Measurements from ENCODE around the gene ARV1.
A peak's percentile ranks its signal among the peaks of the same experiment; 100 is the strongest.
"Not testable (repeated sequence)": the region's sequence is repeated elsewhere in the genome, so short reads cannot be mapped to it uniquely, and the experiment has no call there.

ARV1 gene

GRCh38 chr1:231037585-231038517 lies 59.0 kb downstream of the ARV1 start:
- no peak overlapping the region for H3K27ac Mint-ChIP-seq

DNA sequence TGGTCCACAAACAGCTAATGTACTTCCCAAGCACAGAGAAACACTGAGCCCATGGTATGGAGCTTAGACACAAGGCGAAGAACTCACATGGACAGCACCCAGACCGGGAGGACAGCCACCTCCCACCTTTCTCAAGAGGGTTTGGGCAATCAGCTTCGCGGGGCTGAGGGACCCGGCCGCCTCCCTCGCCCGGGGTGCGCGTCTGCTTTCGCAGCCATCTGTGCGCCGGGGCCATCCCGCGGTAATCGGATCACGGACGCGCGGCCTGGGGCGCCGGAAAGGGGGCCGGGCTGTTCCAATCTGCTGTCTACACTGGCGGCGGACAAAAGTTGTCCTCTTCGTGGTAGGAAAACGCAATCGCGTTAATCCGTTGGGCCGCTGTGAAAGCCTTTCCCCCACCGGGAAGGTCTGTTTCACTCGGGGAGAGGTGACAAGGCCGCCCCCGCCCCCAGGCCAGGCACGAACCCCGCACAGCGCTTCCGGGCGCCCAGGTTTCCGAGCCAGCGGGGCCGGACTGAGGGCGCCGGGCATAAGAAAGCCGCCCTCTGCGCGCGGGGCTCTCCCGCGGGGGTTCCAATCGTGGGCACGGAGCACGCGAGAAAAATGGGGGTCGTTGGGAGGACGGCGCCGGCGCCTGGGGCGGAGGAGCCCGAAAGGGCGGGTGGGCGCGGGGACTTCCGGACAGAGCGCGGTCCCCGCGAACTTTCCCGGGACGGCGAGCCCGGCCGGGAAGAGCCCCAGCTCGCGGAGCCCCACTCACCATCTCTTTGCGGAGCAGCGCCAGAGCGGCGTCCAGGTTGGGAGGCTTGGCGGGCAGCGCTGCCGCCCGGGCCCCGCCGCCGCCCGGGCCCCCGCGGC lies 60.5 kb downstream of the ARV1 start:
- Mint-ChIP-seq H3K9me3 (no peaks in the 10 kb centered on the region), H3K36me3 (ENCODE audit: low read depth) (peaks cover 18% of the 10 kb centered on the region), H3K4me1 (ENCODE audit: low read depth) (peaks cover 37% of the 10 kb centered on the region), H3K27me3 (no peaks in the 10 kb centered on the region), H3K4me3 (peak overlapping the region; percentile 83), H3K27ac (peak overlapping the region; percentile 71)
- peak; percentile 66 for DNase-seq

More at GRCh38 chr1:231037585-231038517, 59.0 kb downstream of the ARV1 start:
- peaks cover 41% of the 10 kb centered on the region for H3K4me1 Mint-ChIP-seq (ENCODE audit: low read depth)
- H3K4me3 Mint-ChIP-seq = peak overlapping the region; percentile 83
- no peaks in the 10 kb centered on the region for H3K27me3 Mint-ChIP-seq
- H3K36me3 Mint-ChIP-seq (ENCODE audit: low read depth) = peaks cover 27% of the 10 kb centered on the region
- no peak for DNase-seq
- H3K9me3 Mint-ChIP-seq = no peaks in the 10 kb centered on the region

- Mint-ChIP-seq H3K36me3 (ENCODE audit: low read depth) (peaks cover 18% of the 10 kb centered on the region), H3K4me1 (ENCODE audit: low read depth) (peaks cover 40% of the 10 kb centered on the region), H3K27me3 (no peaks in the 10 kb centered on the region), H3K27ac (peak within 1 kb of the TSS; percentile 71), H3K9me3 (peaks cover 3% of the 10 kb centered on the region), H3K4me3 (peak within 1 kb of the TSS; percentile 83)
- peak; percentile 87 for DNase-seq
These were observed 61.3 kb downstream of the ARV1 start, which contains the start of gene FAM89A for GRCh38 chr1:231040019-231040799. FAM89A (minus strand) TSS chr1:231040254; CDS start chr1:231040211, 43 bp downstream.

DNA sequence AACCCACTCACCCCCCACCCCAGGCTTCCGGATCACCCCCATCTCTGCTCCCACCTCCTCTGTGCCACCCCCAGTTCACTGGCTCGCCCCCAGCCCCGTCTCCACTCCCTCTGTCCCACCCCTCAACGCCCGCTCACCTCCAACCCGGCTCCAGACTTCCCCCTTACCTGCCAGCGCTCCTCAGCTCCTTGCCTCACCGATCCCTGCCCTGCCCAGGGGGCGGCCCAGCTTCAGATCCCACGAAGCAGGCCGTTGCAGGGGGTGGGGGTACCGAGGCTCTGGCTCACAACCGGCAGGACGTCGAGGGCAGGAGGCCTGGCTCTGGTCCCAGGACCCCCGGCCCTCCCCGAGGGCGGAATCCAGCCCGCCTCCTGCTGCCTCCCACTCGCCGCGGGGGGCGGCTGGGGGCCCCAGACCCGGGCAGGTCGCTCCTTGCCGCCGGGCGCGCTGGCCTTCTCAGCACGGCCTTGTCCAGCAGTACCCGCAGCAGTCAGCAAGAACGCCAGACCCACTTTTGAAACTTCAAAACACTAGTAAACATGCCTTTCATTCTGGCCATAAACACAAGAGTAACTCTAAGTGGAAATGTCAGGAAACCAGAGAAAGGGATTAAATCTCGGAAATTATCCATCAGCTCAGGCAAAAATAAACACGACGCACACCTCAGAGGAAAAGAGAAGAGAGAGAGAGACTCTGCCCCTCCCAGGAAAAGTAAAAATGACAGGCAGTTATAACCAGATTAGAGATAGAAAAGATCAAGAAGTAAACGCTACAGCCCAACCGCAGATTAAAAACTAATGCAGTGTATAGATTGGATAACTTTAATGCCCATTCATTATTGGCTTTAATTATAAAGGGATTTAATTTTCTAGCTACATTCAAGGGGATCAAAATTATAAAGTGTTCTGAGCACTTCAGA lies 62.2 kb downstream of the ARV1 start:
- peak; percentile 35 for DNase-seq
- H3K4me3 Mint-ChIP-seq = peak overlapping the region; percentile 68
- no peaks in the 10 kb centered on the region for H3K27me3 Mint-ChIP-seq
- no peak overlapping the region for H3K27ac Mint-ChIP-seq
- peaks cover 39% of the 10 kb centered on the region for H3K4me1 Mint-ChIP-seq (ENCODE audit: low read depth)
- H3K9me3 Mint-ChIP-seq = peaks cover 3% of the 10 kb centered on the region
- H3K36me3 Mint-ChIP-seq (ENCODE audit: low read depth) = peaks cover 15% of the 10 kb centered on the region

DNA sequence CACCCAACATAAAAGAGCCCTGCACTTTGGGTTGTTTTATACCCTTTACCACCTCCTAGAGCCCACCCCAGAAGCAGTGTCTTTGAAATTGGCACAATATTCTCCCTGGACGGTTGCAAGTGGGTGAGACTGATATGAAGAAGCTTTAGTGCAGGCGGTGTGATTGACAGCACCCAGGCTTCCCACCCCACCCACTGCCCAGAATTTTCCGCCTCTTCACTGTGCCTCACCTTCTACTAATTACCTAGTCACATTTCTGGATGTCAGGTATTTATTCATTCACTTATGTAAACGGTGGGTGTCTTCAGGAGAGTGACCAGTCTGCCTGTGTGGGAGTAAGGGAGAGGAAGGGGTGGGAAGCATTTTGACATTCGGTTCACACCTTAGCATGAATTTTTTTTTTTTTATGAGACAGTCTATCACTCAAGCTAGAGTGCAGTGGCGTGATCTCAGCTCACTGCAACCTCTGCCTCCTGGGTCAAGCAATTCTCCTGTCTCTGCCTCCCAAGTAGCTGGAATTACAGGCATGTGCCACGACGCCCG lies 62.9 kb downstream of the ARV1 start:
- no peak overlapping the region for H3K27ac Mint-ChIP-seq
- H3K27me3 Mint-ChIP-seq = no peaks in the 10 kb centered on the region
- H3K9me3 Mint-ChIP-seq = peaks cover 3% of the 10 kb centered on the region
- H3K4me3 Mint-ChIP-seq = peak overlapping the region; percentile 41
- H3K4me1 Mint-ChIP-seq (ENCODE audit: low read depth) = peaks cover 32% of the 10 kb centered on the region
- no peak for DNase-seq
- peaks cover 11% of the 10 kb centered on the region for H3K36me3 Mint-ChIP-seq (ENCODE audit: low read depth)

GRCh38 chr1:231044588-231044987 lies 65.7 kb downstream of the ARV1 start:
- Mint-ChIP-seq H3K27me3 (peaks cover 1% of the 10 kb centered on the region), H3K36me3 (ENCODE audit: low read depth) (no peaks in the 10 kb centered on the region), H3K27ac (no peak overlapping the region), H3K4me1 (ENCODE audit: low read depth) (peaks cover 11% of the 10 kb centered on the region), H3K4me3 (no peak overlapping the region), H3K9me3 (peaks cover 3% of the 10 kb centered on the region)
- DNase-seq = no peak

DNA sequence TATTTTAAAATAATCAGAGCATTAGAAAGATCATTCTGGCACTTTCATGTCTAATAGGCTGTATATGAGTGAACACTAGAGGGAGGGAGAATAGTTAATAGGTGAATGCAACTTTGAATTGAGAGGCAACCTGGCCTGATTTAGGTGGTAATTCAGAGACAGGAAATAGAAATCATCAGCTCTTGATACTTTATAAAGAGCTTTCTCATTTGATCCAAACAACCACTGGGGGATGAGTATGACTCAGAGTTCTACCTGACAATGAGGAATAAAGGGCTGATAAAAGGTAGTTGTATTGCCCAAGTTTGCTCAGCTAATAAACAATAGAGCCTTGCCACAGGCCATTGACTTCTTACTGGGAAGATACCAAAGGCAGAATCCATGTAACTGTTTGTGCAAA lies 66.4 kb downstream of the ARV1 start:
- Mint-ChIP-seq H3K36me3 (ENCODE audit: low read depth) (no peaks in the 10 kb centered on the region), H3K4me1 (ENCODE audit: low read depth) (peaks cover 11% of the 10 kb centered on the region), H3K27ac (no peak overlapping the region), H3K9me3 (peaks cover 3% of the 10 kb centered on the region), H3K4me3 (no peak overlapping the region), H3K27me3 (peaks cover 2% of the 10 kb centered on the region)
- no peak for DNase-seq

DNA sequence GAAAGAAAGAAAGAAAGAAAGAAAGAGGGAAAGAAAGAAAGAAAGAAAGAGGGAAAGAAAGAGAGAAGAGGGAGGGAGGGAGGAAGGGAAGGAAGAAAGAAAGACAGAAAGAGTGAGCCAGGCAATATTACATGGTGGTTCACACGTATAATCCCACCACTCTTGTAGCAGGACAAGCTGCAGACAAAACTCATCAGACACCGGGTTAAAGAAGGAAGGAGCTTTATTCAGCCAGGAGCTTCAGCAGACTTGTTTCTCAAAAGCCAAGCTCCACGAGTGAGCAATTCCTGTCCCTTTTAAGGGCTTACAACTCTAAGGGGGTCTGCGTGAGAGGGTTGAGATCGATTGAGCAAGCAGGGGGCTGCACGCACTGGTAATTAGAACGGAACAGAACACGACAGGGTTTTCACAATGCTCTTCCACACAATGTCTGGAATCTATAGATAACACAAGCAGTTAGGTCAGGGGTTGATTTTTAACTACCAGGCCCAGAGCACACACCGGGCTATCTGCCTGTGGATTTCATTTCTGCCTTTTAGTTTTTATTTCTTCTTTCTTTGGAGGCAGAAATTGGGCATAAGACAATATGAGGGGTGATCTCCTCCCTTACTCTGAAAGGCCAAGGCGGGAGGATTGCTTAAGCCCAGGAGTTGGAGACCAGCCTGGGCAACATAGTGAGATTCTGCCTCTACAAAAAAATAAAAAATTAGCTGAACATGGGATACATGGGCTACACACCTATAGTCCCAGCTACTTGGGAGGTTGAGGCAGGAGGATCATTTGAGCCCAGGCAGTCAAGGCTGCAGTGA lies 67.2 kb downstream of the ARV1 start:
- H3K27me3 Mint-ChIP-seq; H3K36me3 Mint-ChIP-seq (ENCODE audit: low read depth); H3K4me3 Mint-ChIP-seq; H3K9me3 Mint-ChIP-seq; DNase-seq; H3K27ac Mint-ChIP-seq: not testable (repeated sequence)
- peaks cover 11% of the 10 kb centered on the region for H3K4me1 Mint-ChIP-seq (ENCODE audit: low read depth)

GRCh38 chr1:231046730-231047395 lies 68.0 kb downstream of the ARV1 start:
- Mint-ChIP-seq H3K27me3 (peaks cover 2% of the 10 kb centered on the region), H3K4me1 (ENCODE audit: low read depth) (peaks cover 6% of the 10 kb centered on the region), H3K36me3 (ENCODE audit: low read depth) (no peaks in the 10 kb centered on the region), H3K9me3 (peaks cover 3% of the 10 kb centered on the region), H3K27ac (no peak overlapping the region), H3K4me3 (no peak overlapping the region)
- DNase-seq = no peak

DNA sequence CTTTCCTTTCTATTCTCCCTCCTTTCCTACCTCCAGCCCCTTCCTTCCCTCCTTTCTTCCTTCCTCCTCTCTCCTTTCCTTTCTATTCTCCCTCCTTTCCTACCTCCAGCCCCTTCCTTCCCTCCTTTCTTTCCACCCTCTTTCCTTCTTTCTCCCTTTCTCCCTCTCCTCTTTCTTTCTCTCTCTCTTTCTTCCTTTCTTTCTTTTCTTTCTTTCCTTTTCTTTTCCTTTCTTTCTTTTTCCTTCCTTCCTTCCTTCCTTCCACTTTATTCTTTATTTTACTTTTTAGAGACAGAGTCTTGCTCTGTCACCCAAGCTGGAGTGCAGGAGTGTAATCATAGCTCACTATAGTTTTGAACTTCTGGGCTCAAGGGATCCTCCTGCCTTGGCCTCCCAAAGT lies 68.6 kb downstream of the ARV1 start:
- H3K36me3 Mint-ChIP-seq (ENCODE audit: low read depth); H3K4me1 Mint-ChIP-seq (ENCODE audit: low read depth); DNase-seq; H3K27ac Mint-ChIP-seq; H3K4me3 Mint-ChIP-seq; H3K9me3 Mint-ChIP-seq; H3K27me3 Mint-ChIP-seq: not testable (repeated sequence)

DNA sequence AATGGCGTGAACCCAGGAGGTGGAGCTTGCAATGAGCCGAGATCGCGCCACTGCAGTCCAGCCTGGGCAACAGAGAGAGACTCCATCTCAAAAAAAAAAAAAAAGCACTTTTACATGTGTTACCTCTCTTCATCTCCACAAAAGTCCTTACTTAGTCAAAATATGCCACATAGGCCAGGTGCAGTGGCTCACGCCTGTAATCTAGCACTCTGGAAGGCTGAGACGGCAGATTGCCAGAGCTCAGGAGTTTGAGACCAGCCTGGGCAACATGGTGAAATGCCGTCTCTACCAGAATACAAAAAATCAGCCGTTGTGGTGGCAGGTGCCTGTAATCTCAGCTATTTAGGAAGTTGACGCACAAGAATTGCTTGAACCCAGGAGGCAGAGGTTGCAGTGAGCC lies 69.5 kb downstream of the ARV1 start:
- not testable (repeated sequence) for H3K36me3 Mint-ChIP-seq (ENCODE audit: low read depth); H3K27me3 Mint-ChIP-seq; H3K27ac Mint-ChIP-seq; H3K9me3 Mint-ChIP-seq; H3K4me3 Mint-ChIP-seq; DNase-seq
- H3K4me1 Mint-ChIP-seq (ENCODE audit: low read depth) = peaks cover 11% of the 10 kb centered on the region

All from activated T-cell treated with anti-CD3 and anti-CD28 coated beads, Interleukin-2, amount 50 U/mL, for 24 hours (primary cell).